WTC11 (cell line): ENCODE results near the gene WDR47.

Experiments
- AFF4 ChIP-seq: sonication (generic); formaldehyde crosslinking; IDR thresholded peaks from 2 replicates; pipeline ENCODE4 v1.8.1; 2023; ENCODE audit warnings: mild to moderate bottlenecking, missing genetic modification reagents, borderline replicate concordance
- ATF1 ChIP-seq: sonication (generic); formaldehyde crosslinking; IDR thresholded peaks from 2 replicates; pipeline ENCODE4 v1.8.1; 2023; ENCODE audit warnings: mild to moderate bottlenecking, moderate library complexity, missing genetic modification reagents
- CDX4 ChIP-seq: fragments of 250-450 bp; sonication (Bioruptor Pico); IDR thresholded peaks from 2 replicates; pipeline ENCODE4 v1.9.0; 2021; ENCODE audit warnings: moderate library complexity, mild to moderate bottlenecking, inconsistent platforms, borderline replicate concordance
- CTCF ChIP-seq: fragments of 200-600 bp; IDR thresholded peaks from 2 replicates; pipeline ENCODE4 v1.8.0; 2022; ENCODE audit warnings: antibody characterized with exemption
- JUN ChIP-seq: sonication (generic); formaldehyde crosslinking; IDR thresholded peaks from 2 replicates; pipeline ENCODE4 v1.8.0; 2023; ENCODE audit warnings: mild to moderate bottlenecking, missing genetic modification reagents
- KAT7 ChIP-seq: sonication (generic); formaldehyde crosslinking; IDR thresholded peaks from 2 replicates; pipeline ENCODE4 v1.8.1; 2023; ENCODE audit warnings: missing genetic modification reagents, mild to moderate bottlenecking, borderline replicate concordance
- MYBL2 ChIP-seq: sonication (generic); formaldehyde crosslinking; IDR thresholded peaks from 2 replicates; pipeline ENCODE4 v1.8.1; 2023; ENCODE audit warnings: mild to moderate bottlenecking, moderate library complexity, missing genetic modification reagents
- SP1 ChIP-seq: sonication (generic); formaldehyde crosslinking; conservative IDR thresholded peaks from 2 replicates; pipeline ENCODE4 v1.8.1; 2022; ENCODE audit warnings: missing genetic modification reagents
- TP53 ChIP-seq: sonication (generic); formaldehyde crosslinking; IDR thresholded peaks from 2 replicates; pipeline ENCODE4 v1.8.1; 2023; ENCODE audit warnings: mild to moderate bottlenecking, missing genetic modification reagents
- ZNF263 ChIP-seq: sonication (generic); formaldehyde crosslinking; IDR thresholded peaks from 2 replicates; pipeline ENCODE4 v1.8.1; 2022; ENCODE audit warnings: low read depth, mild to moderate bottlenecking, moderate library complexity, missing genetic modification reagents

GRCh38 chr1:108936170-108936569, 105.7 kb downstream of the WDR47 start:
- no peak for TF ChIP-seq CDX4
- no peak for TF ChIP-seq ZNF263
- no peak for TF ChIP-seq MYBL2
- TF ChIP-seq CTCF, result no peak
- no peak for TF ChIP-seq TP53 (CRISPR knock-in tag)
- no peak for TF ChIP-seq AFF4 (CRISPR knock-in tag)
- TF ChIP-seq SP1 (CRISPR knock-in tag), result no peak
- TF ChIP-seq ATF1, result no peak
- no peak for TF ChIP-seq KAT7 (CRISPR knock-in tag)
- TF ChIP-seq JUN (CRISPR knock-in tag), result no peak
